ENCODE results near the gene CYP46A1.

- no peak for TF ChIP-seq POLR2AphosphoS5 (IDR thresholded peaks at IDR 0.05; ENCODE audit: low read depth, low read length)
- TF ChIP-seq TAF1 (IDR thresholded peaks at IDR 0.05; ENCODE audit: low read depth, low read length): no peak
Measured at GRCh38 chr14:99735189-99736135, 51.4 kb downstream of the CYP46A1 start.
